Prostate gland (tissue), 2 donors: ENCODE measurements around the gene OVCH2. TPM values are rescaled to one million over a fixed set of nuclear protein-coding genes. Genes with fewer than 3 reads are reported as not detected.

Experiments
- DNase-seq: peaks from one replicate; pipeline ENCODE4 v3.0.0-alpha.2; 2019; ENCODE audit warnings: low spot score
- H3K27ac ChIP-seq, 2 donors: fragments of 200-600 bp; sonication (generic); 2 replicates each; pipeline ENCODE4 v1.5.1; 2017 to 2019
- H3K27me3 ChIP-seq: fragments of 200-600 bp; sonication (generic); replicated peaks from 2 replicates; pipeline ENCODE4 v1.5.1; 2019; ENCODE audit not compliant: insufficient read depth
- H3K36me3 ChIP-seq, 2 donors: fragments of 200-600 bp; sonication (generic); 1 replicate in 1 of 2; 2 replicates in 1 of 2; pipeline versions ENCODE4 v1.5.1 to v1.8.1; 2017 to 2019
- H3K4me1 ChIP-seq: fragments of 200-600 bp; sonication (generic); replicated peaks from 2 replicates; pipeline ENCODE4 v1.5.1; 2019
- H3K4me3 ChIP-seq, 2 donors: fragments of 200-600 bp; sonication (generic); 2 replicates each; pipeline ENCODE4 v1.5.1; 2017 to 2019
- H3K9me3 ChIP-seq: fragments of 200-600 bp; sonication (generic); 2 replicates; pipeline ENCODE4 v1.5.1; 2017
- CTCF ChIP-seq, 4 experiments: fragments of 200-600 bp in 2 of 4; fragments of 450-650 bp in 2 of 4; sonication (generic) in 2 of 4; IDR thresholded peaks; 1 replicate in 3 of 4; 2 replicates in 1 of 4; pipeline ENCODE4 v1.5.1; 2016 to 2019; ENCODE audit warnings: antibody characterized with exemption in 4 of 4, mild to moderate bottlenecking in 2 of 4, moderate library complexity in 2 of 4
- POLR2A ChIP-seq: fragments of 450-650 bp; IDR thresholded peaks from one replicate; pipeline ENCODE4 v1.6.1; 2016; ENCODE audit warnings: antibody characterized with exemption, mild to moderate bottlenecking
- POLR2AphosphoS5 ChIP-seq: sonication (generic); formaldehyde crosslinking; IDR thresholded peaks from one replicate; pipeline ENCODE4 v1.6.1; 2017; ENCODE audit warnings: antibody characterized with exemption
- WGBS: methylation state at CpG from one replicate; pipeline ENCODE4 v1.1.5; 2018; 5-methylcytosine and 5-hydroxymethylcytosine counted together
- intact Hi-C: fragments of 100-400 bp; cut with DNase I; formaldehyde crosslinking; loops from one replicate; pipeline ENCODE4 v1.14.2; 2022
- total RNA-seq, 2 donors: library from RNA; depleted of rRNA; stranded (reverse); fragments of >200 nt; gene quantifications; one replicate each; pipeline ENCODE4 v1.1.0, GENCODE V29; 2016

The OVCH2 gene
- total RNA-seq, 2 donors from 2014 or later, result 1.8 TPM; not detected in 1

GRCh38 chr11:7645206-7645605 lies 61.1 kb downstream of the OVCH2 start:
- Histone ChIP-seq H3K36me3 (peaks cover 0 to 6% of the 10 kb centered on the region in 2 donors), H3K4me1 (no peaks in the 10 kb centered on the region), H3K27me3 (no peaks in the 10 kb centered on the region), H3K9me3 (no peaks in the 10 kb centered on the region), H3K27ac (no peak overlapping the region), H3K4me3 (no peak overlapping the region)
- intact Hi-C loops, result no loop called here
- no peak for DNase-seq
- no peak for TF ChIP-seq CTCF (IDR thresholded peaks at IDR 0.05)
- no peak for TF ChIP-seq POLR2AphosphoS5
- no peak for TF ChIP-seq POLR2A
- whole genome bisulfite sequencing, result 75% methylated on average over 3 of the region's 3 CpGs

GRCh38 chr11:7643314-7643713 lies 63.0 kb downstream of the OVCH2 start:
- WGBS, result 76% methylated on average over 4 of the region's 4 CpGs
- H3K27ac ChIP-seq, result no peak overlapping the region
- intact Hi-C loops, result no loop called here

GRCh38 chr11:7642747-7643146 lies 63.5 kb downstream of the OVCH2 start:
- intact Hi-C loops, result no loop called here
- Histone ChIP-seq H3K36me3 (peaks cover 0 to 6% of the 10 kb centered on the region in 2 donors), H3K9me3 (no peaks in the 10 kb centered on the region), H3K27ac (no peak overlapping the region), H3K4me1 (no peaks in the 10 kb centered on the region), H3K4me3 (no peak overlapping the region), H3K27me3 (no peaks in the 10 kb centered on the region)
- 26% methylated on average over 4 of the region's 4 CpGs for WGBS
- DNase-seq, result peak; percentile 43
- TF ChIP-seq POLR2AphosphoS5 (peak; percentile 40), POLR2A (no peak)

More at GRCh38 chr11:7643314-7643713, 63.0 kb downstream of the OVCH2 start:
- no peak for TF ChIP-seq POLR2A
- TF ChIP-seq CTCF (IDR thresholded peaks at IDR 0.05), result no peak
- H3K27me3 ChIP-seq, result no peaks in the 10 kb centered on the region
- peaks cover 0 to 6% of the 10 kb centered on the region in 2 donors for H3K36me3 ChIP-seq
- H3K4me1 ChIP-seq, result no peaks in the 10 kb centered on the region
- H3K9me3 ChIP-seq, result no peaks in the 10 kb centered on the region
- no peak for DNase-seq
- no peak overlapping the region for H3K4me3 ChIP-seq

DNA sequence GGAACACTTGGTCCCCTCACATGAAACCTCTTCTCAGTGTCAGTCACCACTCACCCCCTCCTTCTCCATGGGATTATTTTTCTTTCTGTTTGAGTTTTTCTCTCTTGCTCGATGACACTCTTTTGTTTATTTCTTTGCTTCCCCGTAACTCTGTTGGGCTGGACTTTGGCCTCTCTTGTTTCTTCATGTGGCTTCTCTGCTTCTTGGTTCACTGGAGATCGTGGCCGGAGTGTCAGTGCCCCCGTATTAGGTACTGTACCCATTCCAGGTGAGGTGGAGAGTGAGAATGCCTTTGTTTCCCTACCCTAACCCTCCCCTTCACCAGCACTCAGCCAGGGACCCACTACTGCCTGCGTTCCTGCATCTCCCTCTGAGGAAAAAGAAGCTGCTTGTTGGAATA lies 65.5 kb downstream of the OVCH2 start:
- 78% methylated on average over 6 of the region's 6 CpGs for WGBS
- Histone ChIP-seq H3K27me3 (no peaks in the 10 kb centered on the region), H3K9me3 (no peaks in the 10 kb centered on the region), H3K4me1 (no peaks in the 10 kb centered on the region), H3K36me3 (peaks cover 0 to 6% of the 10 kb centered on the region in 2 donors), H3K4me3 (no peak overlapping the region), H3K27ac (no peak overlapping the region)
- no peak for TF ChIP-seq POLR2A
- TF ChIP-seq CTCF (IDR thresholded peaks at IDR 0.05), result no peak
- no peak for TF ChIP-seq POLR2AphosphoS5
- no peak for DNase-seq
- intact Hi-C loops, result no loop called here

DNA sequence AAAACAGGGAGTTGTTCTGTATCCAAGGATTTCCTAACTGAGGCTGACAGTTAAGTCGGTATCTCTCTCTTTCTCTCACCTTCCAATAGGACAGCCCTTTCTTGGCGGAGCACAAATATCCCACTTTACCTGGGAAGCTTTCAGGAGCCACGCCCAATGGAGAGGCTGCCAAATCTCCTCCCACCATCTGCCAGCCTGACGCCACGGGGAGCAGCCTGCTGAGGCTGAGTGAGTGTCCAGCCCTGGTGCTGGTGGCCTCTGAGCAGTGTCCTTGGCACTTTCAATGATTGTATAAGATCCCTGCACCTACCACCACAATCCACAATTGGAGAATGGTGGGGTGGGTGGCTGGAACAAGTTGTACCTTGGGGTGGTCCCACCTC lies 66.6 kb downstream of the OVCH2 start:
- H3K36me3 ChIP-seq, result peaks cover 0 to 6% of the 10 kb centered on the region in 2 donors
- no peaks in the 10 kb centered on the region for H3K27me3 ChIP-seq
- DNase-seq, result no peak
- intact Hi-C loops, result no loop called here
- no peak overlapping the region for H3K4me3 ChIP-seq
- no peak overlapping the region for H3K27ac ChIP-seq
- peaks cover 6% of the 10 kb centered on the region for H3K4me1 ChIP-seq
- WGBS, result 54% methylated on average over 5 of the region's 5 CpGs
- H3K9me3 ChIP-seq, result no peaks in the 10 kb centered on the region
- no peak for TF ChIP-seq CTCF (IDR thresholded peaks at IDR 0.05)
- TF ChIP-seq POLR2AphosphoS5, result no peak
- no peak for TF ChIP-seq POLR2A

Other genes with a start within 250 kb of the OVCH2 start
- 1 to 10 TPM; 3.5 to 4.4 TPM for gene OLFML1, start 221.0 kb downstream of the OVCH2 start, total RNA-seq
- 10 to 100 TPM; 76.3 to 88.3 TPM for gene PPFIBP2, start 192.5 kb downstream of the OVCH2 start, total RNA-seq
- 10 to 100 TPM; 14.1 to 52.5 TPM for gene CYB5R2, start 33.0 kb downstream of the OVCH2 start, total RNA-seq
- gene OR5P2, start 90.5 kb upstream of the OVCH2 start, total RNA-seq, result under 1 TPM in 1 of 2 donors, not detected in 1; 0.91 TPM
- under 1 TPM in 1 of 2 donors, not detected in 1; 0.73 TPM for gene OR5P3, start 124.4 kb upstream of the OVCH2 start, total RNA-seq
- gene OR10A6, start 224.8 kb upstream of the OVCH2 start, total RNA-seq, result not detected
- gene OR10A3, start 235.2 kb upstream of the OVCH2 start, total RNA-seq, result not detected